OCI-LY3 (cell line): Measurements from ENCODE around the gene GTF3A.

Source experiments
- H2AFZ ChIP-seq: fragments of 200-600, 300-600 bp; shearing (Covaris generic); 2 replicates; pipeline ENCODE4 v1.6.0; 2014; ENCODE audit warnings: antibody characterized with exemption, low read depth, low read length
- H3K27ac ChIP-seq: fragments of 200-600, 300-600 bp; sonication (generic); 2 replicates; pipeline ENCODE4 v1.5.1; 2014; ENCODE audit warnings: mild to moderate bottlenecking, low read length, moderate library complexity, mixed read lengths
- H3K27me3 ChIP-seq: fragments of 200-600, 300-600 bp; sonication (generic); 2 replicates; pipeline ENCODE4 v1.6.1; 2014; ENCODE audit warnings: low read depth, low read length, mixed read lengths
- H3K36me3 ChIP-seq: fragments of 200-600, 300-600 bp; sonication (generic); replicated peaks from 2 replicates; pipeline ENCODE3; 2014; ENCODE audit warnings: low read depth, low read length, mixed read lengths
- H3K4me1 ChIP-seq: fragments of 300-600, 200-600 bp; sonication (generic); 2 replicates; pipeline ENCODE4 v1.6.1; 2014; ENCODE audit warnings: low read length, mixed read lengths
- H3K4me2 ChIP-seq: fragments of 200-600, 300-600 bp; sonication (generic); 2 replicates; pipeline ENCODE4 v1.6.1; 2014; ENCODE audit warnings: low read length, mixed read lengths
- H3K4me3 ChIP-seq: fragments of 300-600, 200-600 bp; sonication (generic); 2 replicates; pipeline ENCODE4 v1.5.1; 2014; ENCODE audit warnings: antibody characterized with exemption, mild to moderate bottlenecking, low read length, moderate library complexity
- H3K79me2 ChIP-seq: fragments of 300-600, 200-600 bp; shearing (Covaris generic); 2 replicates; pipeline ENCODE4 v1.6.1; 2014; ENCODE audit warnings: mild to moderate bottlenecking, low read length, mixed read lengths
- H3K9ac ChIP-seq: fragments of 300-600, 200-600 bp; shearing (Covaris generic); 2 replicates; pipeline ENCODE4 v1.6.0; 2014; ENCODE audit warnings: mild to moderate bottlenecking, low read length, moderate library complexity
- H3K9me3 ChIP-seq: fragments of 200-600, 300-600 bp; shearing (Covaris generic); 2 replicates; pipeline ENCODE4 v1.6.1; 2014; ENCODE audit warnings: low read length, mixed read lengths; ENCODE audit not compliant: insufficient read depth
- H4K20me1 ChIP-seq: fragments of 200-600, 300-600 bp; sonication (generic); 2 replicates; pipeline ENCODE4 v1.6.1; 2016; ENCODE audit warnings: low read length, mixed read lengths; ENCODE audit not compliant: insufficient read depth
- CTCF ChIP-seq: fragments of 200-600, 300-600 bp; sonication (generic); IDR thresholded peaks from 2 replicates; pipeline ENCODE4 v1.5.1; 2014; ENCODE audit warnings: antibody characterized with exemption, low read length, low read depth
- EZH2phosphoT487 ChIP-seq: fragments of 200-600 bp; shearing (Covaris generic); IDR thresholded peaks from 2 replicates; pipeline ENCODE4 v1.6.1; 2018; ENCODE audit warnings: antibody characterized with exemption, mixed run types, low read depth

Gene GTF3A

DNA sequence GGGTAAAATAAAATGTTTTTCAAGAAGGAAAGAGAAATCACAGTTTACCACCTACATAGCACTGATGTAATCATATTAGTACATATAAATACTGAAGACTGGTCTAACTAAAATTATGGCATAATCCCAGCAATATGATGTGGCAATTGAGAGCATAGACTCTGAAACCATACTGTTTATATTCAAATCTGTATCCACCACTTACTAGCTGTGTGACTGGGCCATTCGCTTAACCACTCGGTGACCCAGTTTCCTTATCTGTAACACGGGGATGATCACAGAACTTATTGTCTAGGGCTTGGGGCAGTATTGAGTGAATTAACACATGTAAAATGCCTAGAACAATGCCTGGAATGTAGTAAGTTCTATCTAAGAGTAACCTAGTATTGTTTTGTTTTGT, 13.1 kb upstream of the GTF3A start:
- H3K27me3 ChIP-seq, result no peaks in the 10 kb centered on the region
- H3K79me2 ChIP-seq, result no peaks in the 10 kb centered on the region
- H3K9ac ChIP-seq, result no peak overlapping the region
- peaks cover 15% of the 10 kb centered on the region for H3K4me1 ChIP-seq
- H3K4me3 ChIP-seq, result no peak overlapping the region
- H3K27ac ChIP-seq, result no peak overlapping the region
- no peak for TF ChIP-seq EZH2phosphoT487
- TF ChIP-seq CTCF, result no peak
- H4K20me1 ChIP-seq, result no peaks in the 10 kb centered on the region
- H3K9me3 ChIP-seq, result no peaks in the 10 kb centered on the region
- H2AFZ ChIP-seq, result no peak overlapping the region
- H3K4me2 ChIP-seq, result no peak overlapping the region
- no peaks in the 10 kb centered on the region for H3K36me3 ChIP-seq

DNA sequence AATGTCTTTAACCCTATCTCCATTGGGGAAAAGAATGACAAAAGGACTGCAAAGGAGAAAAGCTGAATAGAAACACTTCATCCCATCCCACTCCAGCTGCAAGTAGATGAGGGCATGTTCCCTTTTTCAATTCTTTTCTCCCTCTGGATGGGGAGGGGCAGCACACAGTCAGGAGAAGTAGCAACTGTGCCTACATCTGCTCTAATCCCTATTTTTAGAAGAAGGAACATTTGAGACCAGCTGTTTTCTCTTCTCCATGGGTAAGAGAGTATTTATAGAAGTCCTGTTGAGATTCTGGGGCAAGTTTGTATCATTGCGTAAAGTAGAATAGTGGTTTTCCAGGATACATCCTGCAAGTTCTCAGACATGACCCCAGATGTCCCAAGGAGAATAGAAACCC, 9.3 kb upstream of the GTF3A start:
- H3K9me3 ChIP-seq, result no peaks in the 10 kb centered on the region
- no peak overlapping the region for H3K27ac ChIP-seq
- TF ChIP-seq EZH2phosphoT487 (no peak), CTCF (no peak)
- H3K27me3 ChIP-seq, result no peaks in the 10 kb centered on the region
- no peak overlapping the region for H3K4me3 ChIP-seq
- H2AFZ ChIP-seq, result no peak overlapping the region
- peaks cover 9% of the 10 kb centered on the region for H3K4me1 ChIP-seq
- H4K20me1 ChIP-seq, result no peaks in the 10 kb centered on the region
- H3K79me2 ChIP-seq, result no peaks in the 10 kb centered on the region
- H3K9ac ChIP-seq, result no peak overlapping the region
- H3K4me2 ChIP-seq, result no peak overlapping the region
- no peaks in the 10 kb centered on the region for H3K36me3 ChIP-seq

DNA sequence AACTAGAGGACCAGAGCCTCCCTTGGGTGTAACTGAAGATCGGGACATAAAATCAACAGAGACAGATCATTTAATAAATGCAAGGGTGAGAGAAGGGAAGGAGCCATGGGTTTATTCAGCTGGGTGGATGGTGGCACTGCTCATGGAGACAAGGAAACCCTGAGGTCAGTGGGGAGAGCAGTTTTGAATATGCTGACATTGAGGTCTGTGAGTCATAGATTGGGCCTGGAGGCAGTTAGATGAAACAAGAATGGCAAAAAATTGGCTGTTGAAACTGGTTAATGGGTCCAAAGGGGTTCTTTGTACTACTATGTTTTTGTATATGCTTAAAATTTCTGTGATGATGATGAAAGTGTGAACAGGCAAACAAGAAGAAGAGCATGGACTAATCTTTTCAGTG, 5.1 kb upstream of the GTF3A start:
- H3K4me3 ChIP-seq, result no peak overlapping the region
- H4K20me1 ChIP-seq, result no peaks in the 10 kb centered on the region
- peaks cover 5% of the 10 kb centered on the region for H3K79me2 ChIP-seq
- H3K9me3 ChIP-seq, result no peaks in the 10 kb centered on the region
- TF ChIP-seq CTCF, result no peak
- no peak overlapping the region for H3K9ac ChIP-seq
- no peaks in the 10 kb centered on the region for H3K36me3 ChIP-seq
- no peak overlapping the region for H3K27ac ChIP-seq
- H2AFZ ChIP-seq, result no peak overlapping the region
- no peak overlapping the region for H3K4me2 ChIP-seq
- no peaks in the 10 kb centered on the region for H3K27me3 ChIP-seq
- peaks cover 8% of the 10 kb centered on the region for H3K4me1 ChIP-seq

DNA sequence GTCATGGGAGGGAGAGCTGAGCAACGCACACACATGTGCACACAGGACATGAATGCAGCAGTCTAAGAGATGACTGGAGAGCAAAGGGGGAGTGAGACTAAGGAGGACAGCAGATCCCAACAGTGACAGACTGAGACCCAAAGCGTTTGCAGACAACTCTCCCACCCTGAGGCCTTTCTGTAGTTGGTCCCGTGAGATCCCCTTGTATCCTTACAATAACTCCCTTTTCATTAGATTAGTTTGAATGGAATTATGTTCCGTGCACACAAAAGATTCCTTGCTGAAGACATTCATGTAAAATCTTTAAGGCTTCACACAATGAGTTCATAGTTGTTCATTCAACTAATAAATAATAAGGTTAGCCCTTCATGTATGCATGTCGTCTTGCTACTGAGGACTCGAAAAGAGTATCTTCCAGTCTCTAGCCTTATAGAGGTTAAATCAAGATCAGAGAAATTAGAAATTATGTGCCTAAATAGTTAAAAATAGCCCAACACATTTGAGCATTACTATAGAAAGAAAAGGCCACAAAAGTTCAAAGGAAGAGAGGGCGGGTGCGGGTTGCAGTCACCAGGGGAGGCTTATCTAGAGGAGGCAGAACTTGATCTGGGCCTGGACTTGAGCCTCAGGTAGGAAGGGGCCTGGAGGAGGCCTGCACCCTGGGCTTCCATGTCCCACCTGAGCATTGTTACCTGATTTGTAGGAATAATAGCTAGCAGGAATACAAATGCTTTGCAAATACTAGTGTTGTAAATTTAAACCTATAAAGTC, 3.1 kb upstream of the GTF3A start:
- Histone ChIP-seq H3K9me3 (no peaks in the 10 kb centered on the region), H3K9ac (no peak overlapping the region), H3K27me3 (no peaks in the 10 kb centered on the region), H3K4me3 (no peak overlapping the region), H4K20me1 (peaks cover 3% of the 10 kb centered on the region), H3K4me1 (peaks cover 20% of the 10 kb centered on the region), H2AFZ (no peak overlapping the region), H3K79me2 (peaks cover 24% of the 10 kb centered on the region), H3K36me3 (peaks cover 14% of the 10 kb centered on the region), H3K27ac (no peak overlapping the region), H3K4me2 (no peak overlapping the region)
- TF ChIP-seq CTCF, result no peak
- TF ChIP-seq EZH2phosphoT487, result no peak
